ENCODE measurements around the gene ZNF609. TPM values are rescaled to one million over a fixed set of nuclear protein-coding genes. Genes with fewer than 3 reads are reported as not detected.

ZNF609 gene
- polyA plus RNA-seq, 1 donor from 2014 or later: 10.2 TPM

DNA sequence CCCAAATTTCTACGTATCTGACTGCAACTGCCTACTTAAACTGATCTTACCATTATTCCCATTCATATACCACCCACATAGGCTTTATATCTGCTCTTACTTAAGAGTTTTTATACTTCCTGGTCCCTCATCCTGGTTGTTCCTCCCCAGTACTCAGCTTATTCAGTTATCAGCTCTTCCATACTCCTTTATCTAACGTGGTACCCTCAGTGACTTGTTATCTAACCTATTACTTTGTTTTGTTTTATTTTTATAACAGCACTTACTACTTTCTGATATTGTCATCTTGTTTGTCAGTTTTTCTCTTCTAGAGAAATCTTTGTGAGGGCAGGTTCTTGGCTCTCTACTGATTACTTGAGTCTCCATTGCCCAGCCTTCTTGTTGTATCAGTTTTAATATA lies 100.6 kb downstream of the ZNF609 start:
- Mint-ChIP-seq H3K27ac (no peak overlapping the region), H3K9me3 (no peaks in the 10 kb centered on the region), H3K36me3 (no peaks in the 10 kb centered on the region), H3K4me3 (no peak overlapping the region), H3K27me3 (no peaks in the 10 kb centered on the region), H3K4me1 (peaks cover 21 to 26% (median 25%) of the 10 kb centered on the region in 3 donors)

- Mint-ChIP-seq H3K27me3 (no peaks in the 10 kb centered on the region), H3K4me3 (no peak overlapping the region), H3K27ac (no peak overlapping the region), H3K4me1 (peaks cover 31 to 35% (median 33%) of the 10 kb centered on the region in 3 donors), H3K9me3 (no peaks in the 10 kb centered on the region), H3K36me3 (no peaks in the 10 kb centered on the region)
These were observed 101.7 kb downstream of the ZNF609 start for GRCh38 chr15:64562003-64562640.

GRCh38 chr15:64566102-64566501 lies 105.7 kb downstream of the ZNF609 start:
- no peaks in the 10 kb centered on the region for H3K36me3 Mint-ChIP-seq
- peak overlapping the region; percentile 17 to 33 (median 19) for H3K27ac Mint-ChIP-seq
- H3K27me3 Mint-ChIP-seq: no peaks in the 10 kb centered on the region
- no peak overlapping the region for H3K4me3 Mint-ChIP-seq
- peaks cover 45 to 53% (median 53%) of the 10 kb centered on the region in 3 donors for H3K4me1 Mint-ChIP-seq
- H3K9me3 Mint-ChIP-seq: no peaks in the 10 kb centered on the region

GRCh38 chr15:64566629-64567427 lies 106.5 kb downstream of the ZNF609 start:
- peaks cover 2% of the 10 kb centered on the region for H3K36me3 Mint-ChIP-seq
- peak overlapping the region; percentile 17 to 48 (median 33) for H3K27ac Mint-ChIP-seq
- H3K4me3 Mint-ChIP-seq: peak overlapping the region in 2 of 4 donors; percentile 15 to 42
- H3K4me1 Mint-ChIP-seq: peaks cover 50 to 57% (median 55%) of the 10 kb centered on the region in 3 donors
- no peaks in the 10 kb centered on the region for H3K27me3 Mint-ChIP-seq
- H3K9me3 Mint-ChIP-seq: no peaks in the 10 kb centered on the region

GRCh38 chr15:64568765-64569164 lies 108.4 kb downstream of the ZNF609 start:
- Mint-ChIP-seq H3K4me3 (no peak overlapping the region), H3K9me3 (peaks cover 0 to 3% (median 0%) of the 10 kb centered on the region in 3 donors), H3K27me3 (no peaks in the 10 kb centered on the region), H3K27ac (peak overlapping the region; percentile 69 to 95 (median 76)), H3K4me1 (peaks cover 63 to 65% (median 63%) of the 10 kb centered on the region in 3 donors), H3K36me3 (peaks cover 6% of the 10 kb centered on the region)

DNA sequence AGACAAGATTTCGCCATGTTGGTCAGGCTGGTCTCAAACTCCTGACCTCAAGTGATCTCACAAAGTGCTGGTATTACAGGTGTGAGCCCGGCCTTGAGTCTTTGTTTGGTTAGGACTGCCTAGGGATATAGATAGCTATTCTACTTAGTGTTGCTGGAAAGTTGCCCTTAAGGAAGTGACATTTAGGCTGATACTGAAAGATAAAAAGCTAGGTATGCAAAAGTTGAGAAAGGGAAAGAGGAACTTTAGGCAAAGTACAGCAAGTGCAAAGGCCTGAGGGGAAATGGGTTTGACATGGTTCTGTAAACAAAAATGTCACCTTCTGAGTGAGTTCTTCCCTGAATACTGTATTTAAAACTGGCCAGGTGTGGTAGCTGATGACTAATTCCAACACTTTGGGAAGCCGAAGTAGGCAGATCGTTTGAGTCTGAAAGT lies 111.5 kb downstream of the ZNF609 start:
- H3K9me3 Mint-ChIP-seq: peaks cover 0 to 3% (median 0%) of the 10 kb centered on the region in 3 donors
- peak overlapping the region; percentile 20 to 91 (median 80) for H3K27ac Mint-ChIP-seq
- peaks cover 6% of the 10 kb centered on the region for H3K36me3 Mint-ChIP-seq
- no peaks in the 10 kb centered on the region for H3K27me3 Mint-ChIP-seq
- peaks cover 54 to 60% (median 58%) of the 10 kb centered on the region in 3 donors for H3K4me1 Mint-ChIP-seq
- H3K4me3 Mint-ChIP-seq: peak overlapping the region; percentile 10 to 91 (median 66)

GRCh38 chr15:64572856-64573255 lies 112.5 kb downstream of the ZNF609 start:
- no peaks in the 10 kb centered on the region for H3K27me3 Mint-ChIP-seq
- H3K9me3 Mint-ChIP-seq: peaks cover 0 to 3% (median 0%) of the 10 kb centered on the region in 3 donors
- H3K27ac Mint-ChIP-seq: peak overlapping the region in 2 of 3 donors; percentile 31 to 37
- H3K4me3 Mint-ChIP-seq: no peak overlapping the region
- H3K36me3 Mint-ChIP-seq: peaks cover 6% of the 10 kb centered on the region
- peaks cover 52 to 59% (median 57%) of the 10 kb centered on the region in 3 donors for H3K4me1 Mint-ChIP-seq

DNA sequence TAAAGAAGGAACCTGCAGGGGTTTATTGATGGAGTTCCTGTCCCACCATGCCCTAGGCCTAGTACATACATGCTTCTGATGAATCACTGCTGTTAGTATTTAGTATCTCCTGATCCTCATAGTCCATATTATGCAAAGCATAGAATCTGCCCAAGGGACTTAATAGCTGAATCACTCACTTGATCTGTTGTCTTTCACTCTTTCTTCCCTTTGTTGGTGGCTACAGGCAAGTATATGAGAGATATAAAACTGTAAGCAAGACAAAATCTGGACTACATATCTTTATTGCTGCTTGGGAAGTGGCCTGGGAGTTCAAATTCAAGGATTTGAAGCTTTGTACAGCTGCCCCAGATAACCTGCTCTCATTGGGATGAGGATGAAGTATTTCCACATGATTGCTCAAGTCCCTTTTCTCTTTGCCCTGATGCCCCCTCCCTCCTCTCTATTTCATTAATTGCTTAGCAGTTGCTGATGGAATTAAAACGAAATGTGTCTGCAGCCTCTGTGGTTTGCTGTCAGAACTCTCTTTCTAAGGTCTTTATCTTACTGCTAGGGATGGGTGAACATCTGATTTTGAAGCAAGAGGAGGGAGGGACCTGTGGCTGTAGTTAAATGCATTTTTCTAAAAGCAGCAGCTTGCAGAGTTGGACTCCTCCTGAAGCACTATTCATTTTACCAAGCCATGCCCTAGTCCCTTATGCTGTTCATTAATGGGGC lies 114.1 kb downstream of the ZNF609 start:
- Mint-ChIP-seq H3K9me3 (peaks cover 0 to 3% (median 0%) of the 10 kb centered on the region in 3 donors), H3K36me3 (peaks cover 6% of the 10 kb centered on the region), H3K4me1 (peaks cover 37 to 43% (median 43%) of the 10 kb centered on the region in 3 donors), H3K27ac (peak overlapping the region; percentile 6 to 82 (median 18)), H3K4me3 (peak overlapping the region in 3 of 4 donors; percentile 63 to 80 (median 64)), H3K27me3 (no peaks in the 10 kb centered on the region)

DNA sequence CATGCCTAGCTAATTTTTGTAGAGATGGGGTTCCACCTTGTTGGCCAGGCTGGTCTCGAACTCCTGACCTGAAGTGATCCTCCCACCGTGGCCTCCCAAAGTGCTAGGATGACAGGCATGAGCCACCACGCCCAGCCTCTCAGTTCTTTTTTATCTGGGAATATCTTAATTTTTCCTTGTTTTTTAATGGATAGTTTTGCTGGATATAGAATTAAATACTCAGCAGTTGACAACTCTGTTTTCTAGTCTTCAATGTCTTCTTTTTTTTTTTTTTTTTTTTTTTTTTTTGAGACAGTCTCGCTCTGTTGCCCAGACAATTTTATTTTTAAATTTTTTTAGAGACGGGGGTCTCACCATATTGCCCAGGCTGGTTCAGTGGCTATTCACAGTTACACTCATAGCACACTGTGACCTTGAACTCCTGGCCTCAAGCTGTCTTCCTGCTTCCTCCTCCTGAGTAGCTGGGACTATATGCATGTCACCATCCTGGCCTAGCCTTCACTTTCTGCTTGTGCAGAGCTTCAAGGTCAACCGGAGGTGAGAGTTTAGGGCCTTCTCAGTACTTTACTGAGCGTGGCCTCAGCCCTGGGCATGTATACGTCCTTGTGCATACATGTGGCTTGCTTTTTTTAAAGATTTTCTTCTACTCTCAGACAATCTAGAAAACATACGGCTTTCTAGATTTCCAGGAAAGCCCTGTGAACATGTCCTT lies 120.5 kb downstream of the ZNF609 start:
- no peak overlapping the region for H3K27ac Mint-ChIP-seq
- H3K27me3 Mint-ChIP-seq: no peaks in the 10 kb centered on the region
- H3K36me3 Mint-ChIP-seq: peaks cover 7% of the 10 kb centered on the region
- peaks cover 5 to 15% (median 11%) of the 10 kb centered on the region in 3 donors for H3K4me1 Mint-ChIP-seq
- peaks cover 0 to 2% (median 0%) of the 10 kb centered on the region in 3 donors for H3K9me3 Mint-ChIP-seq
- H3K4me3 Mint-ChIP-seq: no peak overlapping the region

DNA sequence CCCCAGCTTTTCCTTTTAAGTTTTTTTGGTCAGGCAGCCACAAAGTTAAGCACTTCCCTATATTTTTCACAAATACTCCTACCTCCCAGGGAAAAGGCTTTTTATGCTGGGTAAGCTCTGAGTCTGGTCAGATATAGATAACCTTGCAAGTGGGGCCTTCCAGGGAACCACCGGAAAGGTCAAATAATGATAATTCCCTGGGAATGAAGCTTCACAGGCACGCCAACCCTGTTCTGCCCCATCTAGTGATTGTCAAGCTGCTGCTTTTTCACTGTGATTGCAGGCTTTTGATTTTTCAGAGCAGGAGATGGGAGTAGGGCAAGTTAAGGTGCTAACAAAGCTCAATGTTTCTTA lies 121.0 kb downstream of the ZNF609 start:
- H3K27ac Mint-ChIP-seq: no peak overlapping the region
- no peak overlapping the region for H3K4me3 Mint-ChIP-seq

DNA sequence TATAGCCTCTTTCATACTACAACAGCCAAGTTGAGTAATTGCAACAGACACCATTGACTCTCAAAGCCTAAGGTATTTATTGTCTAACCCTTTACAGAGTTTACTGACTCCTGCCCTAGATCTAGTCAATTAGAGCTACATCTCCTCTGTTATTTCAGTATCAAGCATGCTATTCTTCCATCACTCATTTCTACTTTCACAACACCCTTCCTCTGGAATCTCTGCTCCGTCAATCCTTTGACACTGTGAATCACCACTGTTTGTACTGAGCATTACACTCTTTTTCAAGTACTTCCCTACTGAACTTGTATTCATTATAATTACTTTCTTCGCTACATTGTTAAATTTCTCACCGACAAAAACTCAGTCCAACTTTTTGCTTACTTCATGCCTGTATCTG lies 121.8 kb downstream of the ZNF609 start:
- peak overlapping the region in 1 of 3 donors; percentile 31 for H3K27ac Mint-ChIP-seq

More for the DNA sequence above, 121.0 kb downstream of the ZNF609 start:
- Mint-ChIP-seq H3K4me1 (peaks cover 7 to 17% (median 12%) of the 10 kb centered on the region in 3 donors), H3K27me3 (no peaks in the 10 kb centered on the region), H3K9me3 (peaks cover 0 to 2% (median 0%) of the 10 kb centered on the region in 3 donors), H3K36me3 (peaks cover 8% of the 10 kb centered on the region)

GRCh38 chr15:64583519-64583918 lies 123.1 kb downstream of the ZNF609 start:
- Mint-ChIP-seq H3K27me3 (no peaks in the 10 kb centered on the region), H3K9me3 (peaks cover 0 to 2% (median 0%) of the 10 kb centered on the region in 3 donors), H3K4me1 (peaks cover 13 to 27% (median 14%) of the 10 kb centered on the region in 3 donors), H3K27ac (peak overlapping the region in 1 of 3 donors; percentile 51), H3K4me3 (no peak overlapping the region), H3K36me3 (peaks cover 9% of the 10 kb centered on the region)

More for the DNA sequence above, 121.8 kb downstream of the ZNF609 start:
- H3K4me3 Mint-ChIP-seq: peak overlapping the region in 1 of 4 donors; percentile 53
- H3K36me3 Mint-ChIP-seq: peaks cover 8% of the 10 kb centered on the region
- H3K27me3 Mint-ChIP-seq: no peaks in the 10 kb centered on the region
- H3K4me1 Mint-ChIP-seq: peaks cover 9 to 25% (median 12%) of the 10 kb centered on the region in 3 donors
- H3K9me3 Mint-ChIP-seq: peaks cover 0 to 2% (median 0%) of the 10 kb centered on the region in 3 donors

DNA sequence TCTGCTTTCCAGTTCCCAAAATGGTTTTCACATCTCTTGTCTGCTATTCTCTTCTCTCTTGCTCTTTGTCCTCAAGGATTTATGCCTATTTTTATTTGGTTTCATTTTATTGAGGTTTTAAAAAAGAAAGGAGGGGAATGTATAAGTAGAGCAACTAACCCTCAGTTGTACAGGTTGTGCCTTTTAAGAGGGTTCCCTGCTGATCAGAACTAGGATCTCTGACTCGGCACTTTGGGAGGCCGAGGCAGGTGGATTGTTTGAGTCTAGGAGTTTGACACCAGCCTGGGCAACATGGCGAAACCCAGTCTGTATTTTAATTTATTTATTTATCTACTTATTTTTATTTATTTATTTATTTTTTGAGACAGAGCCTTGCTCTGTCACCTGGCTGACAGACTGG lies 123.6 kb downstream of the ZNF609 start:
- Mint-ChIP-seq H3K4me3 (no peak overlapping the region), H3K9me3 (peaks cover 0 to 2% (median 0%) of the 10 kb centered on the region in 3 donors), H3K36me3 (peaks cover 9% of the 10 kb centered on the region), H3K27ac (peak overlapping the region in 1 of 3 donors; percentile 51), H3K27me3 (no peaks in the 10 kb centered on the region), H3K4me1 (peaks cover 13 to 30% (median 16%) of the 10 kb centered on the region in 3 donors)

DNA sequence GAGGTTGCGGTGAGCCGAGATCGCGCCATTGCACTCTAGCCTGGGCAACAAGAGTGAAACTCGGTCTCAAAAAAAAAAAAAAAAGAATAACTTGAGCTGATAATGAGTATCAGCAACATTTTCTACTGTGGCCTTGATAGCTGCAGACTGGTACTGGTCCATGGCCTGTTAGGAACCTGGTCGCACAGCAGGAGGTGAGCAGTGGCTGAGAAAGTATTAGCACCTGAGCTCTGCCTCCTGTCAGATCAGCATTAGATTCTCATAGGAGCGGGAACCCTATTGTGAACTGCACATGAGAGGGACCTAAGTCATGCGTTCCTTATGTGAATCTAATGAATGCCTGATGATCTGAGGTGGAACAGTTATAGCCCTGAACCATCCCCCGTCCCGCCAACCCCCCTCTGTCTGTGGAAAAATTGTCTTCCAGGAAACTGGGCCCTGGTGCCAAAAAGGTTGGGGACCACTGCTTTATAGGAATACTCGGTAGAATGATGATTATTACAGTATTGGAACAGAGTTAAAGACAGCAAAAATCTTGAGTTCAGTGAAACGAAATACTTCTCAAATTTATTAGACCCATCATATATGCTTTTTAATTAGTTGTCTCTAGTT lies 126.0 kb downstream of the ZNF609 start:
- Mint-ChIP-seq H3K27ac (peak overlapping the region in 1 of 3 donors; percentile 39), H3K27me3 (no peaks in the 10 kb centered on the region), H3K4me1 (peaks cover 18 to 32% (median 22%) of the 10 kb centered on the region in 3 donors), H3K9me3 (no peaks in the 10 kb centered on the region), H3K36me3 (peaks cover 8% of the 10 kb centered on the region), H3K4me3 (no peak overlapping the region)
